HEK293T (cell line): Measurements from ENCODE around the gene GTPBP8.

Source experiments
- ARNT ChIP-seq: fragments of 450-650 bp; IDR thresholded peaks from 2 replicates; pipeline ENCODE4 v1.6.1; 2017; ENCODE audit warnings: mild to moderate bottlenecking
- BHLHE40 ChIP-seq: fragments of 450-650 bp; IDR thresholded peaks from 2 replicates; pipeline ENCODE4 v1.6.1; 2016; ENCODE audit warnings: mild to moderate bottlenecking, moderate library complexity, borderline replicate concordance
- CTBP1 ChIP-seq: fragments of 450-650 bp; IDR thresholded peaks from 2 replicates; pipeline ENCODE4 v1.6.1; 2016; ENCODE audit warnings: borderline replicate concordance
- ELF4 ChIP-seq: fragments of 450-650 bp; IDR thresholded peaks from 2 replicates; pipeline ENCODE4 v1.6.1; 2017; ENCODE audit warnings: antibody characterized with exemption
- FOXA1 ChIP-seq: fragments of 450-650 bp; IDR thresholded peaks from 2 replicates; pipeline ENCODE4 v1.6.1; 2016; ENCODE audit warnings: mild to moderate bottlenecking
- FOXK2 ChIP-seq: fragments of 450-650 bp; IDR thresholded peaks from 2 replicates; pipeline ENCODE4 v1.6.1; 2016; ENCODE audit warnings: mild to moderate bottlenecking
- FOXM1 ChIP-seq: fragments of 450-650 bp; IDR thresholded peaks from 2 replicates; pipeline ENCODE4 v1.6.1; 2017; ENCODE audit warnings: mild to moderate bottlenecking, borderline replicate concordance
- HDGF ChIP-seq: fragments of 450-650 bp; IDR thresholded peaks from 2 replicates; pipeline ENCODE4 v1.6.1; 2017; ENCODE audit warnings: antibody characterized with exemption, borderline replicate concordance
- LEF1 ChIP-seq: fragments of 450-650 bp; IDR thresholded peaks from 2 replicates; pipeline ENCODE4 v1.6.1; 2017; ENCODE audit warnings: mild to moderate bottlenecking, borderline replicate concordance
- NFRKB ChIP-seq: fragments of 450-650 bp; IDR thresholded peaks from 2 replicates; pipeline ENCODE4 v1.6.1; 2016; ENCODE audit warnings: mild to moderate bottlenecking, moderate library complexity
- SP1 ChIP-seq: fragments of 450-650 bp; IDR thresholded peaks from 2 replicates; pipeline ENCODE4 v1.6.1; 2017
- SUZ12 ChIP-seq: fragments of 450-650 bp; IDR thresholded peaks from 2 replicates; pipeline ENCODE4 v1.6.1; 2016; ENCODE audit warnings: mild to moderate bottlenecking

GRCh38 chr3:112974178-112974517, 16.6 kb upstream of the GTPBP8 start:
- TF ChIP-seq HDGF: no peak
- TF ChIP-seq SP1: no peak
- TF ChIP-seq CTBP1: no peak
- TF ChIP-seq ARNT: no peak
- TF ChIP-seq LEF1: no peak
- TF ChIP-seq FOXK2: no peak
- no peak for TF ChIP-seq SUZ12
- TF ChIP-seq BHLHE40: no peak
- no peak for TF ChIP-seq ELF4
- TF ChIP-seq FOXA1: no peak
- TF ChIP-seq NFRKB: no peak
- no peak for TF ChIP-seq FOXM1
